Testis (tissue), 3 donors: ENCODE data around the gene KDM4C. TPM values are rescaled to one million over a fixed set of nuclear protein-coding genes. Genes with fewer than 3 reads are reported as not detected.
"Not testable (repeated sequence)": the region's sequence is repeated elsewhere in the genome, so short reads cannot be mapped to it uniquely, and the experiment has no call there.

ENCODE experiments used
- DNase-seq: peaks from one replicate; pipeline ENCODE4 v3.0.0-alpha.2; 2019
- H3K27ac ChIP-seq, 2 donors: fragments of 200-600 bp; sonication (generic); one replicate each; pipeline ENCODE4 v1.5.1; 2019
- H3K27me3 ChIP-seq: fragments of 200-600 bp; sonication (generic); one replicate; pipeline ENCODE4 v1.5.1; 2019
- H3K36me3 ChIP-seq: fragments of 200-600 bp; sonication (generic); one replicate; pipeline ENCODE4 v1.5.1; 2017; ENCODE audit warnings: low read depth; ENCODE audit errors: missing control alignments
- H3K4me1 ChIP-seq: fragments of 200-600 bp; sonication (generic); one replicate; pipeline ENCODE4 v1.5.1; 2019
- H3K4me3 ChIP-seq, 2 donors: fragments of 200-600 bp; sonication (generic); one replicate each; pipeline ENCODE4 v1.5.1; 2017 to 2019
- H3K9me3 ChIP-seq: fragments of 200-600 bp; sonication (generic); one replicate; pipeline ENCODE4 v1.5.1; 2017
- POLR2A ChIP-seq: fragments of 450-650 bp; IDR thresholded peaks from one replicate; pipeline ENCODE4 v1.6.1; 2017; ENCODE audit warnings: antibody characterized with exemption, mild to moderate bottlenecking, moderate library complexity
- WGBS, 2 donors: methylation state at CpG; one replicate each; pipeline ENCODE4 v1.1.5; 2018; 5-methylcytosine and 5-hydroxymethylcytosine counted together
- intact Hi-C: fragments of 100-400 bp; cut with DNase I; formaldehyde crosslinking; loops from one replicate; pipeline ENCODE4 v1.15.1; 2023; ENCODE audit warnings: low total_unique reads
- polyA plus RNA-seq: library from polyadenylated mRNA; stranded (reverse); fragments of 350-450 nt; fragmentation: Illumina TruSeq; extraction: RNeasy Lipid Tissue Mini Kit (QIAGEN cat#74804); gene quantifications from one replicate; pipeline ENCODE4 v1.2.3, GENCODE V29; 2014; ENCODE audit warnings: low read depth, low replicate concordance; ENCODE audit not compliant: insufficient read depth
- total RNA-seq, 2 donors: library from RNA; depleted of rRNA; stranded (reverse); fragments of >200 nt; gene quantifications; one replicate each; pipeline ENCODE4 v1.2.3, GENCODE V29; 2016
- TF ChIP-seq, protein P1 (sequence below), 3 experiments: fragments of 450-650 bp in 2 of 3; fragments of 200-600 bp in 1 of 3; sonication (generic) in 1 of 3; IDR thresholded peaks; one replicate each; pipeline ENCODE4 v1.5.1; 2016 to 2019; ENCODE audit warnings: antibody characterized with exemption in 3 of 3, mild to moderate bottlenecking in 2 of 3, moderate library complexity in 1 of 3

The KDM4C gene
- total and polyA plus RNA-seq, 3 donors from 2014 or later = 16.7 to 58.8 (median 48.8) TPM

DNA sequence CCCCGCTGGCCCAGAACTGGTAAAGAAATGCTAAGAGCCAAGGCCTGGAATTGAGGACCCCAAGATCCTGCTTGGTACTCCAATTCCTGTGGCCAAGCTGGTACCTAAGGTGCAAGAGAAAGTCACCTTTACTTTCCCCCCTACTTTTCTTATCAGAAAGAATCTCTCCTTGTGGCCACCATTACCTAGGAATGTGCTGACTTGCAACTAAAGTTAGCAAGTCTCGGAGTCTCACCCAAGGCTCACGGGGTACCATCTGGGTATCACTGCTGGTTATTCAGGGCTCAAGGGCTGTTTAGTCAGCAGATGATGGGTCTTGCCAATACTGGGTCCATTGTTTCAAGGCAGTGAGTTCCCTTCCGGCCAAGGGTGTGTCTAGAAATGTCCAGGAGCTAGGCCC is 270.2 kb downstream of the KDM4C start:
- H3K4me1 ChIP-seq = no peaks in the 10 kb centered on the region
- intact Hi-C loops = no loop called here
- DNase-seq = no peak
- no peaks in the 10 kb centered on the region for H3K9me3 ChIP-seq
- no peaks in the 10 kb centered on the region for H3K36me3 ChIP-seq
- H3K4me3 ChIP-seq = no peak overlapping the region
- no peak overlapping the region for H3K27ac ChIP-seq
- 94% methylated on average over 4 of the region's 4 CpGs for WGBS, 2 donors
- no peaks in the 10 kb centered on the region for H3K27me3 ChIP-seq
- TF ChIP-seq, protein P1, sequence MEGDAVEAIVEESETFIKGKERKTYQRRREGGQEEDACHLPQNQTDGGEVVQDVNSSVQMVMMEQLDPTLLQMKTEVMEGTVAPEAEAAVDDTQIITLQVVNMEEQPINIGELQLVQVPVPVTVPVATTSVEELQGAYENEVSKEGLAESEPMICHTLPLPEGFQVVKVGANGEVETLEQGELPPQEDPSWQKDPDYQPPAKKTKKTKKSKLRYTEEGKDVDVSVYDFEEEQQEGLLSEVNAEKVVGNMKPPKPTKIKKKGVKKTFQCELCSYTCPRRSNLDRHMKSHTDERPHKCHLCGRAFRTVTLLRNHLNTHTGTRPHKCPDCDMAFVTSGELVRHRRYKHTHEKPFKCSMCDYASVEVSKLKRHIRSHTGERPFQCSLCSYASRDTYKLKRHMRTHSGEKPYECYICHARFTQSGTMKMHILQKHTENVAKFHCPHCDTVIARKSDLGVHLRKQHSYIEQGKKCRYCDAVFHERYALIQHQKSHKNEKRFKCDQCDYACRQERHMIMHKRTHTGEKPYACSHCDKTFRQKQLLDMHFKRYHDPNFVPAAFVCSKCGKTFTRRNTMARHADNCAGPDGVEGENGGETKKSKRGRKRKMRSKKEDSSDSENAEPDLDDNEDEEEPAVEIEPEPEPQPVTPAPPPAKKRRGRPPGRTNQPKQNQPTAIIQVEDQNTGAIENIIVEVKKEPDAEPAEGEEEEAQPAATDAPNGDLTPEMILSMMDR (IDR thresholded peaks at IDR 0.05) = no peak
- TF ChIP-seq POLR2A = no peak

DNA sequence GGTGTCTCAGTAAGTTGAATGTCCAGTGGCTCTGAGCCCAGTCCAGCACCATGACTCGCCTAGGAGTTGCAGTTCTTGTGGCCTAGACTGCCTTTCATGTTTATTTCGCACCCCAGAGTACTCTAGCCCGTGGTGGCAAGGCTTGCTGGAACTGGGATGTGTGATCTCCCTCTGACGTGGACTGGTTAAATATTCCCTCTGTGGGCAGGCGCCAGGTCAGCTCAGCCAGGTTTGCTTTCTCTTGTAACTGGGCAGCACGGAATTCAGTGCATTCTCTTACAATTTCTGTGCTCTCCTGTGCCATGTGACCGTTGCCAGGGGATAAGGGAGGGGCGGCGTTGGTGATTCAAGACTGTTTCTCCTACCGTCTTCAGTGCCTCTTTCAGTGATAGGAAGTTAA is 270.8 kb downstream of the KDM4C start:
- H3K9me3 ChIP-seq = no peaks in the 10 kb centered on the region
- no peak overlapping the region for H3K27ac ChIP-seq
- TF ChIP-seq, protein P1 (IDR thresholded peaks at IDR 0.05) = no peak
- no peak for TF ChIP-seq POLR2A
- H3K4me3 ChIP-seq = no peak overlapping the region
- intact Hi-C loops = no loop called here
- DNase-seq = no peak
- WGBS, 2 donors = 95 to 96% methylated on average over 10 of the region's 10 CpGs
- no peaks in the 10 kb centered on the region for H3K36me3 ChIP-seq
- no peaks in the 10 kb centered on the region for H3K4me1 ChIP-seq
- H3K27me3 ChIP-seq = no peaks in the 10 kb centered on the region

DNA sequence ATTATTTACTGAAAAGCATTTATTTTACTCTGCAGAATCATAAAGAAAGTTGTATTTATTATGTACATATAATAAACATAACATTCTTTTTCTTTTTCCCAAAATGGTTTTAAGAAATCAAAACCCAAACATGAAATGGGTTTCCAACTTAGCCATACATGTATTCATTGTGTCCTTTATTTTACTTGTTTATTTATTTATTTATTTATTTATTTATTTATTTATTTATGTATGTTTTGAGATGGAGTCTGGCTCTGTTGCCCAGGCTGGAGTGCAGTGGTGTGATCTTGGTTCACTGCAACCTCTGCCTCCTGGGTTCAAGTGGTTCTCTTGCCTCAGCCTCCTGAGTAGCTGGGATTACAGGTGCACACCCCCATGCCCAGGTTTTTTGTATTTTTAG is 273.2 kb downstream of the KDM4C start:
- H3K4me3 ChIP-seq, H3K27me3 ChIP-seq, DNase-seq, intact Hi-C loops, H3K9me3 ChIP-seq, H3K4me1 ChIP-seq, H3K27ac ChIP-seq, H3K36me3 ChIP-seq: not testable (repeated sequence)

DNA sequence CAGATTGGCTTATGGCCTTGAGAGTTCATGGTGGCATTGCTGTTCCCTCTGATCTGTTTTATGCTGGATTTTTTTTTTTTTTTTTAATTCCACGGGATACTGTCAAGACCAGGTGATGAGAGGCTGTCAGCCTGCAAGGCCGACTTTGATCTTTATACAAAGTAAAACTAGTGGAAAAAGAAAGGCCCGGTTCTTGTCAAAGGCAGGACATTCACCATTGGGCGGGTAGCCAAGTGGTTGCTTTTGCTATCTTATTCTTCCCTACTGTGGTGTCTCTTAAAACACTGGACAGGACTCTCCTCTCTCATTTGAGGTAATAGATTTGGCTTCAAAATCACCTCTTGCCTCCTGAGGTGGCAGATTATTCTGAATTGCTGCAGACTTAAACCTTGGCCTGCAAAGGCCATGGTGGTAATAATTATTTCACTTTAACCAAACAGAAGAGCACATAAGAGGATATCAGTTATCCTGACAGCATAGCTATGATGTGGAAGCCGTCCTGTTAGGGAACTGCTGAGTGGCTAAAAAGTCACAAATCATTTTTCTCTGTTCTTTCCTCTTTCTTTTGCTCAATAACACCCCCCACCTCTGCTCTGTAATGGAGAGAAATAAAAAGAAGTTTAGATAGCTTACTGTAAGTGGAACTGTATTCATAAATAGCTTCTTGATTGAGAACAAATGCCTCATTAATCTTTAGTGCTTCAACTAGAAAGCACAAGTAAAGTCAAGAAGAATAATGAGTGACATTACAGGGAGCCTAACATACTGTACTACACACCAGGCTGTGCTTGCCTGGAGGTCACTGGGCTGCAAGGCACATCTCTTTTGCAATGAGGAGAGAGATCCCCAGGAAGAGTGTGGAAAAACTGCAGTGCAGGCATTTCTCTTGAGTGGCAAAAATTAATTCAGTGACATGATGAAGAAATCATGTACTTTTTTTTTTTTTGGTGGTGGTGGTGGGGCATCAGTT is 275.6 kb downstream of the KDM4C start:
- no peaks in the 10 kb centered on the region for H3K4me1 ChIP-seq
- H3K27ac ChIP-seq = no peak overlapping the region
- no peaks in the 10 kb centered on the region for H3K9me3 ChIP-seq
- no peak for TF ChIP-seq POLR2A
- TF ChIP-seq, protein P1 (IDR thresholded peaks at IDR 0.05) = no peak
- H3K36me3 ChIP-seq = no peaks in the 10 kb centered on the region
- no peaks in the 10 kb centered on the region for H3K27me3 ChIP-seq
- DNase-seq = no peak
- no peak overlapping the region for H3K4me3 ChIP-seq
- WGBS, 2 donors = 73 to 77% methylated on average over 5 of the region's 5 CpGs
- intact Hi-C loops = no loop called here

DNA sequence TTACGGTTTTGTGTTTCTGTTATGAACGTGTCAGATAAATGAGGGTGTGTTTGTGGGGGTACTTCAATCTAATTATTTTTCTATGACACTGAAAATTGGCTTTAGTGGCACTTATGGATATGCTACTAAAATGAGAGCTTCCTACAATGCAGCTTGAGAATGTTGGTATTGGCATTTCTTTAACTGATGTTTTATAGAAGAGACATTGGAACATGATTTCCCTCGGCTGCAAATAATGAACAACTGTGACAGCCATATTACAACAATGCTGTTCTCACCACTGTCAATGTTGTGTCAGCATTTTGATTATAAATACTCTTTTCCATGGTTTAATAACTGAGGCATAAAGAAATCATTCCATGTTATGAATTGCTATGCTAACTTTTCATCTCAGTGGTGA is 279.4 kb downstream of the KDM4C start:
- Histone ChIP-seq H3K4me3 (no peak overlapping the region), H3K4me1 (no peaks in the 10 kb centered on the region), H3K27ac (no peak overlapping the region), H3K9me3 (no peaks in the 10 kb centered on the region), H3K36me3 (no peaks in the 10 kb centered on the region), H3K27me3 (no peaks in the 10 kb centered on the region)
- WGBS, 2 donors = 90 to 94% methylated on average over 3 of the region's 3 CpGs
- DNase-seq = no peak
- intact Hi-C loops = no loop called here
- TF ChIP-seq, protein P1 (IDR thresholded peaks at IDR 0.05) = no peak
- no peak for TF ChIP-seq POLR2A
